Measurements from ENCODE around the gene OR11L1. TPM values are rescaled to one million over a fixed set of nuclear protein-coding genes. Genes with fewer than 3 reads are reported as not detected.

OR11L1 gene
- total RNA-seq, 1 experiment from 2014 or later: not detected

- POLR2A ChIA-PET: no interaction called here
Measured at GRCh38 chr1:247840818-247841217, 878 bp downstream of the OR11L1 start.

More at GRCh38 chr1:247840818-247841217, 878 bp downstream of the OR11L1 start:
- no peak for ATAC-seq
- Histone ChIP-seq H3K4me2 (ENCODE audit: low read length) (no peak overlapping the region), H3K27ac (ENCODE audit: low read depth, low read length) (no peak overlapping the region), H2AFZ (ENCODE audit: low read depth, low read length, poor library complexity, severe bottlenecking) (no peak overlapping the region), H3K79me2 (ENCODE audit: insufficient read depth, low read length) (no peaks in the 10 kb centered on the region), H3K9me2 (ENCODE audit: insufficient read depth) (no peaks in the 10 kb centered on the region), H3K4me1 (ENCODE audit: control insufficient read depth in 1 of 2, insufficient read depth in 2 of 2, low read length in 2 of 2) (no peaks in the 10 kb centered on the region), H4K20me1 (ENCODE audit: insufficient read depth) (no peaks in the 10 kb centered on the region), H3K9ac (ENCODE audit: low read length) (no peak overlapping the region), H3K4me3 (replicated peaks in 1 of 2; ENCODE audit: low read depth in 1 of 2, low read length in 2 of 2) (no peak overlapping the region), H3K27me3 (ENCODE audit: insufficient read depth, low read length) (no peaks in the 10 kb centered on the region), H3K9me3 (ENCODE audit: control insufficient read depth in 1 of 2, insufficient read depth in 1 of 2, low read depth in 1 of 2, low read length in 2 of 2) (peaks cover 3 to 14% of the 10 kb centered on the region in 2 experiments; a peak in 2 of 4 replicates), H3K36me3 (ENCODE audit: control insufficient read depth in 1 of 2, insufficient read depth in 2 of 2, low read length in 2 of 2) (no peaks in the 10 kb centered on the region)
- CTCF ChIA-PET: no interaction called here
- TF ChIP-seq CBX3 (IDR thresholded peaks at IDR 0.05; ENCODE audit: low read depth): no peak
- TF ChIP-seq YY1 (IDR thresholded peaks at IDR 0.05; ENCODE audit: extremely low read depth, insufficient replicate concordance, low read depth, low read length): no peak
- no peak for TF ChIP-seq EZH2phosphoT487 (IDR thresholded peaks at IDR 0.05; ENCODE audit: borderline replicate concordance)
- no peak for TF ChIP-seq EGR1 (IDR thresholded peaks at IDR 0.05; ENCODE audit: low read depth)
- no peak for TF ChIP-seq ATF3 (IDR thresholded peaks at IDR 0.05)
- TF ChIP-seq POLR2A (IDR thresholded peaks at IDR 0.05; ENCODE audit: borderline replicate concordance, extremely low read depth, insufficient read depth, insufficient read length): no peak
- no peak for TF ChIP-seq TCF7L2 (IDR thresholded peaks at IDR 0.05; ENCODE audit: borderline replicate concordance, extremely low read depth, insufficient read depth, insufficient read length)
- TF ChIP-seq POLR2AphosphoS5 (IDR thresholded peaks at IDR 0.05; ENCODE audit: low read depth, low read length): no peak
- TF ChIP-seq MAX (IDR thresholded peaks at IDR 0.05): no peak
- TF ChIP-seq CEBPB (IDR thresholded peaks at IDR 0.05; ENCODE audit: low read depth): no peak
- TF ChIP-seq ELF1 (IDR thresholded peaks at IDR 0.05; ENCODE audit: borderline replicate concordance, low read depth): no peak
- no peak for TF ChIP-seq FOSL1 (IDR thresholded peaks at IDR 0.05; ENCODE audit: low read depth)
- no peak for TF ChIP-seq RAD21 (IDR thresholded peaks at IDR 0.05; ENCODE audit: low read depth)
- no peak for TF ChIP-seq ZBTB33 (IDR thresholded peaks at IDR 0.05; ENCODE audit: extremely low read depth, insufficient replicate concordance, low read length)
- no peak for TF ChIP-seq SP1 (IDR thresholded peaks at IDR 0.05; ENCODE audit: low read depth)
- no peak for TF ChIP-seq SIN3A (IDR thresholded peaks at IDR 0.05; ENCODE audit: low read depth)
- TF ChIP-seq EZH2 (IDR thresholded peaks at IDR 0.05): no peak
- TF ChIP-seq CTCF (IDR thresholded peaks at IDR 0.05 in 2 of 3, conservative IDR thresholded peaks at IDR 0.05 in 1 of 3; ENCODE audit: borderline replicate concordance in 1 of 3, insufficient read depth in 1 of 3, low read depth in 2 of 3, low read length in 2 of 3): no peak
- no peak for TF ChIP-seq ZFX (IDR thresholded peaks at IDR 0.05)
- RAD21 ChIA-PET (ENCODE audit: low non-redundant PET in 1 of 2, low total read pairs in 2 of 2, uncharacterized antibody in 2 of 2, unreplicated experiment in 2 of 2): no interaction called here
- no peak for DNase-seq (ENCODE audit: low read depth, low spot score)
- intact Hi-C loops (cut with micrococcal nuclease): no loop called here
- BruUV-seq (replicated peaks): no TSS peak
